GM23338 (cell line): ENCODE measurements around the gene DARS2. TPM values are rescaled to one million over a fixed set of nuclear protein-coding genes. Genes with fewer than 3 reads are reported as not detected.

ENCODE experiments used
- ATAC-seq: fragments of 200-7000 bp; cut with Tn5 transposase; 3 replicates; pipeline ENCODE4 v1.9.1; 2020
- DNase-seq: peaks from one replicate; pipeline ENCODE4 v3.0.0-alpha.2; 2015; ENCODE audit warnings: low spot score
- H2AFZ ChIP-seq: fragments of 200-600 bp; sonication (generic); 2 replicates; pipeline ENCODE4 v1.8.0; 2016; ENCODE audit warnings: antibody characterized with exemption, mild to moderate bottlenecking, moderate library complexity
- H3F3A ChIP-seq: fragments of 200-600 bp; sonication (generic); replicated peaks from 2 replicates; pipeline ENCODE4 v1.8.0; 2017; ENCODE audit warnings: antibody characterized with exemption, mixed run types, low read depth
- H3K27ac ChIP-seq: fragments of 200-600 bp; sonication (generic); 2 replicates; pipeline ENCODE4 v1.6.1; 2016; ENCODE audit warnings: low read depth
- H3K27me3 ChIP-seq: fragments of 200-600 bp; sonication (generic); 2 replicates; pipeline ENCODE4 v1.8.0; 2016; ENCODE audit warnings: mild to moderate bottlenecking, mixed run types, moderate library complexity; ENCODE audit not compliant: insufficient read depth
- H3K36me3 ChIP-seq: fragments of 200-600 bp; sonication (generic); 2 replicates; pipeline ENCODE4 v1.8.0; 2016; ENCODE audit warnings: mild to moderate bottlenecking; ENCODE audit not compliant: insufficient read depth
- H3K4me1 ChIP-seq: fragments of 200-600 bp; sonication (generic); 2 replicates; pipeline ENCODE4 v1.8.0; 2016; ENCODE audit warnings: mild to moderate bottlenecking, moderate library complexity; ENCODE audit not compliant: insufficient read depth
- H3K4me2 ChIP-seq: fragments of 200-600 bp; sonication (generic); 2 replicates; pipeline ENCODE4 v1.7.1; 2017; ENCODE audit warnings: mixed run types
- H3K4me3 ChIP-seq: fragments of 200-600 bp; sonication (generic); 2 replicates; pipeline ENCODE4 v1.6.1; 2016; ENCODE audit warnings: mixed run types
- H3K79me2 ChIP-seq: fragments of 200-600 bp; sonication (generic); replicated peaks from 2 replicates; pipeline ENCODE4 v1.8.0; 2017; ENCODE audit warnings: mild to moderate bottlenecking; ENCODE audit not compliant: insufficient read depth
- H3K9me2 ChIP-seq: fragments of 200-600 bp; sonication (generic); 2 replicates; pipeline ENCODE4 v1.8.0; 2017; ENCODE audit not compliant: insufficient read depth
- H4K20me1 ChIP-seq: fragments of 200-600 bp; sonication (generic); replicated peaks from 2 replicates; pipeline ENCODE4 v1.8.0; 2017; ENCODE audit warnings: mild to moderate bottlenecking; ENCODE audit not compliant: insufficient read depth
- H3K27ac Mint-ChIP-seq: 2 replicates; pipeline ENCODE4 v1.8.0; 2020; ENCODE audit warnings: inconsistent platforms, mild to moderate bottlenecking, moderate library complexity, mixed read lengths
- H3K27me3 Mint-ChIP-seq: 3 replicates; pipeline ENCODE4 v1.8.0; 2022; ENCODE audit warnings: low read depth, mild to moderate bottlenecking, moderate library complexity, mixed read lengths, inconsistent platforms; ENCODE audit not compliant: insufficient read depth, poor library complexity
- H3K36me3 Mint-ChIP-seq: 3 replicates; pipeline ENCODE4 v1.8.0; 2021; ENCODE audit warnings: low read depth, mild to moderate bottlenecking, inconsistent platforms, moderate library complexity, mixed read lengths
- H3K4me1 Mint-ChIP-seq: 3 replicates; pipeline ENCODE4 v1.8.0; 2020; ENCODE audit warnings: mild to moderate bottlenecking, inconsistent platforms, mixed read lengths
- H3K4me3 Mint-ChIP-seq: 3 replicates; pipeline ENCODE4 v1.8.0; 2021; ENCODE audit warnings: moderate library complexity, mild to moderate bottlenecking, inconsistent platforms, mixed read lengths
- H3K9me3 Mint-ChIP-seq: 3 replicates; pipeline ENCODE4 v1.8.0; 2020; ENCODE audit warnings: moderate library complexity, mild to moderate bottlenecking, inconsistent platforms, mixed read lengths
- CREB1 ChIP-seq: fragments of 250-450 bp; sonication (Bioruptor Pico); IDR thresholded peaks from 2 replicates; pipeline ENCODE4 v1.5.0; 2020; ENCODE audit warnings: low read depth, mild to moderate bottlenecking, moderate library complexity
- ETS1 ChIP-seq: IDR thresholded peaks from 2 replicates; pipeline ENCODE4 v1.6.1; 2016; ENCODE audit warnings: antibody characterized with exemption
- EZH2 ChIP-seq: fragments of 200-600 bp; sonication (generic); IDR thresholded peaks from one replicate; pipeline ENCODE4 v1.8.0; 2017; ENCODE audit warnings: antibody characterized with exemption, mild to moderate bottlenecking, low read depth; ENCODE audit not compliant: unreplicated experiment
- NANOG ChIP-seq: IDR thresholded peaks from 2 replicates; pipeline ENCODE4 v1.6.1; 2016; ENCODE audit warnings: antibody characterized with exemption, borderline replicate concordance
- POLR2AphosphoS5 ChIP-seq: IDR thresholded peaks from 2 replicates; pipeline ENCODE4 v1.6.1; 2016; ENCODE audit warnings: antibody characterized with exemption, low read depth
- REST ChIP-seq: IDR thresholded peaks from one replicate; pipeline ENCODE4 v1.6.1; 2018; ENCODE audit warnings: antibody characterized with exemption; ENCODE audit not compliant: unreplicated experiment
- ZNF114 ChIP-seq: fragments of 250-450 bp; sonication (Bioruptor Pico); IDR thresholded peaks from 2 replicates; pipeline ENCODE4 v1.5.0; 2020; ENCODE audit warnings: mild to moderate bottlenecking, moderate library complexity
- ZNF462 ChIP-seq: fragments of 250-450 bp; sonication (Bioruptor Pico); IDR thresholded peaks from 2 replicates; pipeline ENCODE4 v1.5.0; 2020; ENCODE audit warnings: mild to moderate bottlenecking, moderate library complexity
- polyA plus RNA-seq: library from polyadenylated mRNA; unstranded; fragments of >200 nt; fragmentation: Nextera tagmentation; extraction: Ambion mirVana; gene quantifications from 2 replicates; pipeline ENCODE4 v1.2.1, GENCODE V29; 2016
- total RNA-seq: library from RNA; depleted of rRNA; stranded (reverse); fragments of >200 nt; shearing (Covaris generic); gene quantifications from 2 replicates; pipeline ENCODE4 v1.2.3, GENCODE V29; 2014

Gene DARS2
- total and polyA plus RNA-seq, 2 experiments from 2014 or later, result 18.1 to 41.1 TPM

GRCh38 chr1:173894189-173894588 lies 69.7 kb downstream of the DARS2 start:
- Histone ChIP-seq H3K27ac (no peak overlapping the region), H2AFZ (no peak overlapping the region), H3K4me1 (peaks cover 21% of the 10 kb centered on the region), H3F3A (no peaks in the 10 kb centered on the region), H3K36me3 (no peaks in the 10 kb centered on the region), H3K4me3 (no peak overlapping the region), H3K4me2 (no peak overlapping the region), H4K20me1 (no peaks in the 10 kb centered on the region), H3K27me3 (no peaks in the 10 kb centered on the region), H3K9me2 (no peaks in the 10 kb centered on the region), H3K79me2 (peaks cover 22% of the 10 kb centered on the region)
- Mint-ChIP-seq H3K4me3 (no peak overlapping the region), H3K36me3 (peaks cover 4% of the 10 kb centered on the region; the same call in 2 of the 3 replicates), H3K9me3 (no peaks in the 10 kb centered on the region), H3K4me1 (peaks cover 31% of the 10 kb centered on the region), H3K27me3 (no peaks in the 10 kb centered on the region), H3K27ac (peak overlapping the region; percentile 53; the same call in 1 of the 2 replicates)
- TF ChIP-seq POLR2AphosphoS5 (no peak), ZNF462 (CRISPR knock-in tag) (no peak)
- DNase-seq, result no peak
- no peak for ATAC-seq

GRCh38 chr1:173900427-173900826 lies 76.0 kb downstream of the DARS2 start:
- no peaks in the 10 kb centered on the region for H3K9me3 Mint-ChIP-seq
- no peak overlapping the region for H3K27ac ChIP-seq
- no peak for ATAC-seq
- peak overlapping the region; percentile 40 for H3K4me2 ChIP-seq
- TF ChIP-seq EZH2 (no peak), ETS1 (no peak), ZNF114 (CRISPR knock-in tag) (no peak), REST (no peak), CREB1 (CRISPR knock-in tag) (no peak), NANOG (no peak)
- H3K79me2 ChIP-seq, result no peaks in the 10 kb centered on the region
- no peaks in the 10 kb centered on the region for H3K36me3 ChIP-seq
- DNase-seq, result no peak
- no peaks in the 10 kb centered on the region for H3K27me3 ChIP-seq
- H3K4me1 ChIP-seq, result peaks cover 39% of the 10 kb centered on the region
- H2AFZ ChIP-seq, result no peak overlapping the region
- no peaks in the 10 kb centered on the region for H3K36me3 Mint-ChIP-seq
- H3F3A ChIP-seq, result no peaks in the 10 kb centered on the region
- H3K27ac Mint-ChIP-seq, result peak overlapping the region; percentile 61; the same call in 1 of the 2 replicates
- no peak overlapping the region for H3K4me3 ChIP-seq
- peaks cover 3% of the 10 kb centered on the region; the same call in 1 of the 2 replicates for H3K9me2 ChIP-seq
- H3K4me3 Mint-ChIP-seq, result no peak overlapping the region
- H3K4me1 Mint-ChIP-seq, result peaks cover 41% of the 10 kb centered on the region
- H3K27me3 Mint-ChIP-seq, result no peaks in the 10 kb centered on the region
- no peaks in the 10 kb centered on the region for H4K20me1 ChIP-seq
